Measurements from ENCODE around the gene HAX1. TPM values are rescaled to one million over a fixed set of nuclear protein-coding genes. Genes with fewer than 3 reads are reported as not detected.

Gene HAX1
- total RNA-seq, 4 donors from 2014 or later = 52.0 to 104 (median 94.5) TPM

DNA sequence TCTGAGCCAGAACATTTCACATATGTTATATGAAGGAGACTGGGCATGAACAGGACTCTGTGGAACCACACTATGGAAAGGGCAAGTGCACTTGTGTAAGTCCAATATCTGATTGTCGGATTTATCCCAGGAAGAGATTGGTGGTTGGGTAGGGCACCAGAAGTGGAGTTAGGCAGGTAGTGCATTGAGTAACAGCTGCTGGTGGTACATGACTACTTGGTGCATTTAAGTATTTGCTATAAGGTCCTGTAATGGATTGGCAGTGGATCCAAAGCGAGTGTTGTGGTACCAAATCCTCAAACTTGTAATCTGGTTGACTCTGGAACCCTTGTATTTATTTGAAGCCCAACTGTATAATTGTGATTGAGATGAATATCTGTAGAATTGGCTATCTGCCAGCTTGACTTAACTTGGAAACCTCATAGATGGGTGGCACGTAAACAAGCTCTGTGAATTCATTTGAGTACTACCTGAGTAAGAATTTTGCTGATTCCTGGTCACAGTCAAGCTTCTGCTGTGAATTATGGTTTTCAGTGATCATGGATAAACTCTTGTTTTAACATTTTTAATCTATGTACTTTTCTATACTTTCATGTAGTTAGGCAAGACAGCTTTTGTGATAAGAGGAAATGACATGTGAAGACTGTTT, 30.6 kb upstream of the HAX1 start:
- Histone ChIP-seq H3K4me1 (no peaks in the 10 kb centered on the region), H3K36me3 (peaks cover 68 to 78% of the 10 kb centered on the region in 2 donors), H3K4me3 (replicated peaks in 1 of 3) (no peak overlapping the region), H3K27me3 (no peaks in the 10 kb centered on the region), H3K9me3 (no peaks in the 10 kb centered on the region), H3K27ac (no peak overlapping the region)
- no peak for TF ChIP-seq POLR2A (IDR thresholded peaks at IDR 0.05)
- TF ChIP-seq CTCF (IDR thresholded peaks at IDR 0.05) = no peak
- DNase-seq = no peak
- 95 to 97% methylated on average over 3 of the region's 3 CpGs for WGBS, 2 donors
- intact Hi-C loops (cut with DNase I) = no loop called here

DNA sequence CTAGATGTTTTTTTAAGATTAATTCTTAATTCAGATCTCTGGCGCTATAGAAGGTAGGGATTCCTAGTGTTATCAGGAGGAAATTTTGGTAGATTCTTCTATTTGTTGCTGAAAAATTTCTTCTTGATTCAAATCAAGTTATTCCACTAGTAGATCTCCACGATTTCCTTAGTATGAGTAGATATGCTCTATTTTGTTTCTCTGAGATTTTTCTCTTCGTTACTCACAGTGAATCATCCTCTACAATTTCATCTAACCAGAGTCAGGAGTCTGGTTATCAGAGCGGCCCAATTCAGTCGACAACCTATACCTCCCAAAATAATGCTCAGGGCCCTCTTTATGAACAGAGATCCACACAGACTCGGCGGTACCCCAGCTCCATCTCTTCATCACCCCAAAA, 18.8 kb upstream of the HAX1 start:
- DNase-seq = no peak
- intact Hi-C loops (cut with DNase I) = no loop called here
- no peaks in the 10 kb centered on the region for H3K9me3 ChIP-seq
- no peak overlapping the region for H3K27ac ChIP-seq
- no peak for TF ChIP-seq POLR2A (IDR thresholded peaks at IDR 0.05)
- TF ChIP-seq CTCF (IDR thresholded peaks at IDR 0.05) = no peak
- H3K36me3 ChIP-seq = peaks cover 97 to 99% of the 10 kb centered on the region in 2 donors
- H3K4me1 ChIP-seq = no peaks in the 10 kb centered on the region
- H3K27me3 ChIP-seq = no peaks in the 10 kb centered on the region
- 97% methylated on average over 7 of the region's 7 CpGs for WGBS, 2 donors
- no peak overlapping the region for H3K4me3 ChIP-seq (replicated peaks in 1 of 3)

GRCh38 chr1:154256686-154257085, 15.7 kb upstream of the HAX1 start:
- Histone ChIP-seq H3K27ac (no peak overlapping the region), H3K9me3 (no peaks in the 10 kb centered on the region), H3K27me3 (no peaks in the 10 kb centered on the region), H3K36me3 (peaks cover 99 to 100% of the 10 kb centered on the region in 2 donors), H3K4me1 (no peaks in the 10 kb centered on the region), H3K4me3 (replicated peaks in 1 of 3) (no peak overlapping the region)
- no peak for DNase-seq
- intact Hi-C loops (cut with DNase I) = no loop called here
- TF ChIP-seq CTCF (IDR thresholded peaks at IDR 0.05) = no peak
- no peak for TF ChIP-seq POLR2A (IDR thresholded peaks at IDR 0.05)

DNA sequence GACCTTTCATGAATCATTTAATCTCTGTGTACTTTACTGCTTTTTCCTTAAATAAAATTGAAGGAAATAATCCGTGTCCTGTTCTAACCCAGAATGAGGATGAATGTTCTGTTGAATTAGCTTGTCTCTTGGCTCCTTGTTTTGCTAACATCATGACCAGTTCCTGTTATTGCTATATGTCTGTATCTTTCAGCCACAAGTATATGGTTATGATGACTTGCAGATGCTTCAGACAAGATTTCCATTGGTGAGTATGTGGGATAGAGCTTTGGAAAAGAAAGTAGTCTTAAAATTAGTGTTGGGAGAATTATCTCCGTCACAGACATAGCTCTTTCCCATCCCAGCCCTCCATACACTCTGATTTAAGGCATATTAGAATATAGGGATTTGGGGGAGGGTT, 13.6 kb upstream of the HAX1 start:
- intact Hi-C loops (cut with DNase I) = no loop called here
- whole genome bisulfite sequencing, 2 donors = 92 to 93% methylated on average over 2 of the region's 2 CpGs
- Histone ChIP-seq H3K27ac (no peak overlapping the region), H3K27me3 (no peaks in the 10 kb centered on the region), H3K36me3 (peaks cover 99 to 100% of the 10 kb centered on the region in 2 donors), H3K4me3 (replicated peaks in 1 of 3) (no peak overlapping the region), H3K4me1 (no peaks in the 10 kb centered on the region), H3K9me3 (no peaks in the 10 kb centered on the region)
- TF ChIP-seq CTCF (IDR thresholded peaks at IDR 0.05) (no peak), POLR2A (IDR thresholded peaks at IDR 0.05) (no peak)
- DNase-seq = no peak

DNA sequence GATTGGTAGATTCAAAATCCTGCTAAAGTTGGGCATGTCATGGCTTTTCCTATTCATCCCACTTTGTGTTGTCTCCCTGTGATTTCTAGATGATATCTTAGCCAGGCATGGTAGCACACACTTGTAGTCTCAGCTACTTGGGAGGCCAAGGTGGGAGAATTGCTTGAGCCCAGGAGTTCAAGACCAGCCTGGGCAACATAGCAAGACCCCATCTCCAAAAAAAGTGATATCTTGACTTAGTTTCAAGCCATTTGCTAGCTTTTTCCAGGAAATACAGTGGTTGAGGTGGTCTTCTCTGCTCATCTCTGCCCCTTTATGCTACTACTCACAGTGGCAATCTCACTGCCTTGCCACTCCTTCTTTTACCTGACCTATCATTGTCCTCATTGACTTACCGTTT, 12.3 kb upstream of the HAX1 start:
- no peaks in the 10 kb centered on the region for H3K9me3 ChIP-seq
- no peak overlapping the region for H3K27ac ChIP-seq
- no peak overlapping the region for H3K4me3 ChIP-seq (replicated peaks in 1 of 3)
- no peaks in the 10 kb centered on the region for H3K4me1 ChIP-seq
- WGBS, 2 donors = 74 to 85% methylated on average over 1 of the region's 1 CpG
- H3K36me3 ChIP-seq = peaks cover 92 to 94% of the 10 kb centered on the region in 2 donors
- no peak for TF ChIP-seq CTCF (IDR thresholded peaks at IDR 0.05)
- no peak for TF ChIP-seq POLR2A (IDR thresholded peaks at IDR 0.05)
- DNase-seq = no peak
- intact Hi-C loops (cut with DNase I) = no loop called here
- no peaks in the 10 kb centered on the region for H3K27me3 ChIP-seq
